Natural killer cell treated with Interleukin-12 subunit alpha and Interleukin-12 subunit beta and Interleukin-15 and Interleukin-18, amount 100 ng/mL, for 72 hours (primary cell): ENCODE measurements around the gene DDX39A. TPM values are rescaled to one million over a fixed set of nuclear protein-coding genes. Genes with fewer than 3 reads are reported as not detected.
"Not testable (repeated sequence)": the region's sequence is repeated elsewhere in the genome, so short reads cannot be mapped to it uniquely, and the experiment has no call there.

Source experiments
- ATAC-seq, 2 donors: fragments of 150-1000 bp; cut with Tn5 transposase in 1 of 2; sonication (Bioruptor Pico), chemical (Tn5 transposase) in 1 of 2; 2 replicates each; pipeline ENCODE4 v1.10.0; 2021
- DNase-seq: peaks from one replicate; pipeline ENCODE4 v3.0.0; 2022; ENCODE audit warnings: low spot score
- H3K27ac Mint-ChIP-seq, 2 donors: 1 replicate in 1 of 2; 2 replicates in 1 of 2; pipeline ENCODE4 v1.8.0; 2022; ENCODE audit warnings: mixed read lengths in 2 of 2, mild to moderate bottlenecking in 1 of 2, moderate library complexity in 1 of 2
- H3K27me3 Mint-ChIP-seq, 2 donors: 1 replicate in 1 of 2; 2 replicates in 1 of 2; pipeline ENCODE4 v1.8.0; 2022; ENCODE audit warnings: mixed read lengths in 2 of 2
- H3K36me3 Mint-ChIP-seq: one replicate; pipeline ENCODE4 v1.8.0; 2022; ENCODE audit warnings: mixed read lengths
- H3K4me1 Mint-ChIP-seq, 2 donors: 1 replicate in 1 of 2; 2 replicates in 1 of 2; pipeline ENCODE4 v1.8.0; 2022; ENCODE audit warnings: low read depth in 2 of 2, mixed read lengths in 2 of 2, mild to moderate bottlenecking in 1 of 2
- H3K4me3 Mint-ChIP-seq: one replicate; pipeline ENCODE4 v1.8.0; 2022; ENCODE audit warnings: mixed read lengths
- H3K9me3 Mint-ChIP-seq: 2 replicates; pipeline ENCODE4 v1.8.0; 2022; ENCODE audit warnings: mixed read lengths
- total RNA-seq, 2 donors: library from RNA; stranded (reverse); gene quantifications; one replicate each; pipeline ENCODE4 v1.2.3, GENCODE V29; 2022

DDX39A gene
- total RNA-seq, 2 donors from 2014 or later = 225 to 449 TPM

GRCh38 chr19:14396730-14397129 is 22.4 kb downstream of the DDX39A start:
- Mint-ChIP-seq H3K4me1 (peaks cover 8 to 16% of the 10 kb centered on the region in 2 donors), H3K36me3 (peaks cover 11% of the 10 kb centered on the region), H3K27ac (peak overlapping the region; percentile 56 to 81)
- peak in 1 of 2 donors; percentile 8 for ATAC-seq
- DNase-seq, H3K27me3 Mint-ChIP-seq, H3K4me3 Mint-ChIP-seq, H3K9me3 Mint-ChIP-seq: not testable (repeated sequence)

GRCh38 chr19:14395710-14396336 is 23.3 kb downstream of the DDX39A start:
- Mint-ChIP-seq H3K36me3 (peaks cover 15% of the 10 kb centered on the region), H3K4me1 (peaks cover 8 to 21% of the 10 kb centered on the region in 2 donors), H3K4me3 (no peak overlapping the region), H3K27ac (peak overlapping the region; percentile 56 to 81), H3K9me3 (no peaks in the 10 kb centered on the region), H3K27me3 (no peaks in the 10 kb centered on the region)
- DNase-seq (no peak), ATAC-seq (peak in 1 of 2 donors; percentile 13)

- H3K27ac Mint-ChIP-seq = no peak overlapping the region
- DNase-seq = no peak
- H3K4me3 Mint-ChIP-seq = no peak overlapping the region
- H3K4me1 Mint-ChIP-seq = peaks cover 8 to 23% of the 10 kb centered on the region in 2 donors
- H3K27me3 Mint-ChIP-seq = no peaks in the 10 kb centered on the region
- peaks cover 18% of the 10 kb centered on the region for H3K36me3 Mint-ChIP-seq
- no peaks in the 10 kb centered on the region for H3K9me3 Mint-ChIP-seq
- no peak for ATAC-seq
Observed at GRCh38 chr19:14395262-14395661, 23.9 kb downstream of the DDX39A start.

DNA sequence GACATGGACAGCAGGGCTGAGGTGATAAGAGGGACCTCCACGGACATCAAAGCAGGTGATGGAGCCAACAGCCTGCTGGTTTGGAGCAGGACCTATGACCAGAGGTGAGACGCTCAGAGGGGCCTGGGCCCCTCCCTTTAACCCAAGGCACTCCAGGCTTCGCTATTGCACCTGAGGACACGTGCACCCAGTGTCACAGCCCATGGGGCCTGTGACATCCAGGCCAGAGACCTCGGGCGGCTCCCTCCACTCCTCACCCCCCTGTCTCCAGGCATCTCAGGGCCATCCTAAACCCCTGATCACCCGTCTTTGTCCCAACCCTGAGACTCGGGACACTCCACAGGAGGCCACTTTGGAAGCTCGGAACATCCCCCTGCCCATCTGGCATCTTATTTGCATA is 25.0 kb downstream of the DDX39A start:
- ATAC-seq (peak; percentile 3 to 14), DNase-seq (no peak)
- Mint-ChIP-seq H3K36me3 (peaks cover 18% of the 10 kb centered on the region), H3K9me3 (no peaks in the 10 kb centered on the region), H3K27me3 (no peaks in the 10 kb centered on the region), H3K27ac (peak overlapping the region; percentile 66 to 84), H3K4me3 (no peak overlapping the region), H3K4me1 (peaks cover 8 to 23% of the 10 kb centered on the region in 2 donors)

DNA sequence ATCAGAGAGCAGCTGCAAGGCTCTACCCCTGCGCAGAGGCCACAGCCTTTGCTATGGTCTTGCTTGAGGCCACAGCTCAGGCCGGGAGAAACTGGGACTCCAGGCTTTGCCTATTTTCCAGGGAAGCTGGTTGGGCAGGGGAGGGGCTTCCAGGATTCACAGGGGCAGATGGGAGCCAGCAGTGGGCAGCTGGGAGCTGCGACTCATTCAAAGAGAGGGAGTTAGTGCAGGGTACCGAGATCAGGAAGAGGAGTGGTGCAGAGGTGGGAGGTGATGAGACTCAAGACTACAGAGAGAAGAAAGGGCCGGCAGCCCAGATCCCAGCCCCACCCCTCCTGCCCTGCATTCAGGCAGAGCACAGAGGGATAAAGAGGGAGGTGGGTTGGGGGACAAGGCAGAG is 25.8 kb downstream of the DDX39A start:
- H3K27ac Mint-ChIP-seq = peak overlapping the region; percentile 66 to 84

GRCh38 chr19:14391156-14391821 is 27.9 kb downstream of the DDX39A start:
- Mint-ChIP-seq H3K27me3 (no peaks in the 10 kb centered on the region), H3K4me1 (peaks cover 9 to 20% of the 10 kb centered on the region in 2 donors), H3K27ac (peak overlapping the region; percentile 31 to 72), H3K9me3 (no peaks in the 10 kb centered on the region), H3K36me3 (peaks cover 7% of the 10 kb centered on the region), H3K4me3 (no peak overlapping the region)
- ATAC-seq = no peak
- DNase-seq = no peak

More for the DNA sequence above, 25.8 kb downstream of the DDX39A start:
- DNase-seq (no peak), ATAC-seq (no peak)
- H3K4me3 Mint-ChIP-seq = no peak overlapping the region
- peaks cover 18% of the 10 kb centered on the region for H3K36me3 Mint-ChIP-seq
- H3K4me1 Mint-ChIP-seq = peaks cover 12 to 28% of the 10 kb centered on the region in 2 donors
- H3K27me3 Mint-ChIP-seq = no peaks in the 10 kb centered on the region
- H3K9me3 Mint-ChIP-seq = no peaks in the 10 kb centered on the region

DNA sequence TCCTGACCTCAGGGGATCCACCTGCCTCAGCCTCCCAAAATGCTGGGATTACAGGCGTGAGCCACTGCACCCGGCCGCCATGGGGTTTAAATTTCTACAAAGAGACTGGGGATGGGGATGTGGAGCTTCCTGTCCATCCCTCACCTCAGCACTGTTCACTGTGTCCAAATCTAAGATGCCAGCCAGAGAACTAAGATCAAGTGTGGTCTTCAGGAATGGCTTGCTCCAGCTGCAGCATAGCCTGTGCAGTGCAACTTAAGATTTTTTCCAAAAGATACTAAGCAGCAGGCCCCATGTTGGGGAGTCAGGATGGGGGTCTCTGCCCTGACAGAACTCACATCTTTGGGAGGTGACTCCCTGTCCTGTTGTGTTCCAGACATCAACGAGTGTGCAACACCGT is 28.6 kb downstream of the DDX39A start:
- Mint-ChIP-seq H3K4me1 (peaks cover 9 to 20% of the 10 kb centered on the region in 2 donors), H3K9me3 (no peaks in the 10 kb centered on the region), H3K36me3 (peaks cover 7% of the 10 kb centered on the region), H3K27me3 (no peaks in the 10 kb centered on the region), H3K27ac (peak overlapping the region; percentile 31 to 72), H3K4me3 (no peak overlapping the region)
- ATAC-seq (no peak), DNase-seq (no peak)

DNA sequence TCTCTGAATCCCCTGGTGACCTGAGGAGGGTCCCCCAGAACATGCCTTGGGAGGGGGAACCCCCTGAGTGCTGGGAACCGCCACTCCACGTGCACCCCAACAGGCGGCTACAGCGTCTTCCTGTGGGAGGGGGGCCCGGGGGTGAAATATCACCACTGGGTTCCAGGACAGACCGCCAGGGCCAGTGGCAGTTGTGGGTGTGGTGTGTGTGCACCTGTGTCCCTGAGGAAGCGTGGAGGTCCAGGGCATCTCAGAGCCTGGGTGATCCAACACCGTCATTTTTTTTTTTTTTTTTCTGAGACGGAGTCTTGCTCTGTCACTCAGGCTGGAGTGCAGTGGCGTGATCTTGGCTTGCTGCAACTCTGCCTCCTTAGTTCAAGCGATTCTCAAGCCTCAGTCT is 33.6 kb downstream of the DDX39A start:
- Mint-ChIP-seq H3K4me1 (peaks cover 18 to 30% of the 10 kb centered on the region in 2 donors), H3K27ac (peak overlapping the region; percentile 97), H3K4me3 (peak overlapping the region; percentile 100), H3K36me3 (peaks cover 8% of the 10 kb centered on the region), H3K9me3 (no peaks in the 10 kb centered on the region), H3K27me3 (no peaks in the 10 kb centered on the region)
- ATAC-seq = no peak
- DNase-seq = peak; percentile 70

DNA sequence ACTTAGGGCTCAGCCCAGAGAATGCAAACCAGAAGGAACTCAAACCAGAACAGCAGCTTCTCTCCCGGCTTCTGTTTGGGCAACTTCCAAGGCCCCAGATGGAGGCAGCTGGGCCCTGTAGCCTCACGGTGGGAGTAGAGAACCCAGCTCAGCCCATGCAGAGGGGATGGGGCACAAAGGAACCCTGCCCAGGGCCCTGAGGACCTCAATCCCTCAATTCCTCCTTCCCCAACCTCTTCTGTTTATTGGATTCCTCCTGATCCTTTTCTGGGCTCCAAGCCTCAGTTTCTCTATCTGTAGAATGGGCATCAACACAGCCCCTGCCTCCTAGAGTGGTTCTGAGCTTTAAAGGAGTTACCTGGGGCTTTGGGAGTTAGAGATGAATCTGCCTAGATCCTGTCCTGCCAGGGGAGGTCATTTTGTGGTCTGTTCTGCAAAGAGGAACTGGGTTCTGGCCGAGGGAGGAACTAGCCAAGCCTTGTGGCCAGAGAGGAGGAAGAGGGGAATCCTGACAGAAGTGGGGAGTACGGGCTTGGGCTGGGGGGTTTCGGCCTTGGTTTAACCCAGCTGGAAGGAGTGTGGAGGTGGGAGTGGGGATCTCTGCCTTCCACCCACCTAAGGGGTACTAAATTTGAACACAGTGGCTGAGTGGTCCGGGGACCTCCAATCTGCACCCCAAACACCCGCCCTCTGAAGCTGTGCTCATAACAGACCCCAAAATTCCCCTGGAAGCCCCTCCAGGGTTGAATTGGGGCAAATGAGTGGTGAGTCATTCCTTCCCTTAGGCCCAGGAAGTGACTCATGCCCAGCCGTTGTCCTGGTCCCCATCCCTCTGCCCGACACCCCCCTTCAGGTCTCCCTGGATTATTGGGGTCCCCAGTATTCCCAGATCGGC is 35.2 kb downstream of the DDX39A start:
- peaks cover 27 to 40% of the 10 kb centered on the region in 2 donors for H3K4me1 Mint-ChIP-seq
- H3K27ac Mint-ChIP-seq = peak overlapping the region; percentile 97
- peak; percentile 69 to 78 for ATAC-seq
- H3K27me3 Mint-ChIP-seq = no peaks in the 10 kb centered on the region
- H3K9me3 Mint-ChIP-seq = no peaks in the 10 kb centered on the region
- peak overlapping the region; percentile 100 for H3K4me3 Mint-ChIP-seq
- peak; percentile 90 for DNase-seq
- H3K36me3 Mint-ChIP-seq = peaks cover 8% of the 10 kb centered on the region

DNA sequence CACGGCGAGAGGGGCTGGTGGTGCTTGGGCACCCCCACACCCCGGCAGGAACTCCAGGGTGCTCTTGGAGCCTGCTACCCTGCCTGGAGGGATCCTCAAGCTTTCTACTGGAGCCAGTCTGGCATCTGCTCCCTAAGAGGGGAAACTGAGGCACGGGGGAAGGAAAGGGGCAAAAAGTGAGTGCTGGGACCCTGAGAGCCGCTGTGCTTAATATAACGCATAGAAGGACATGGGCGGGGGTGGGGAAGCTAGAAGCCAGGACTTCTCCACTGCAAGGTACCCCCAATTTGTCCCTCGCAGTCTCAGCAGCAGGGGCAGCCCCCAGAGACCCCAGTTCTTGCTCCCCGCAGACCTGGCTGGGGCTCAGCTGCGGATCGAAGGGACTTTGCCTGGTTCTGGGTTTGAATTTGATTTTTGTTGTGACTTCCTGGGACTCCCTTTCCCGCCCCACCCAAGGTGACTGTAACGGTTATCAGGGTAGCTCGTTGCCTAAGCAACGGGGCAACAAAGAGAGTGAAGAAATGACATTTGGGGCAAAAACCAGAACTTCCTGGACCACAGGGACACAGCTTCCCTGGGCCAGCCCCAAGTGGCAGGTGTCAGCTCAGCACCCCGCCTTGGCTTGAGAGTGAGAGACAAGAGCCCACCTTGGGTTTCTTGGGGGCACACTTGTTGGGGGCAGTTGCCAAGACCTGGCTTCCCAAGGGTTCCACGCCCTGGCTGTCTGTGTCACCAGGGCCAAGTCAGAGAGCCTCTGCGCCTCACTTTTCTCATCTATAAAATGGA is 37.3 kb downstream of the DDX39A start:
- H3K36me3 Mint-ChIP-seq = peaks cover 8% of the 10 kb centered on the region
- DNase-seq (peak; percentile 79), ATAC-seq (peak; percentile 64)
- H3K9me3 Mint-ChIP-seq = no peaks in the 10 kb centered on the region
- peaks cover 30 to 43% of the 10 kb centered on the region in 2 donors for H3K4me1 Mint-ChIP-seq
- peak overlapping the region; percentile 97 for H3K27ac Mint-ChIP-seq
- peak overlapping the region; percentile 100 for H3K4me3 Mint-ChIP-seq
- no peaks in the 10 kb centered on the region for H3K27me3 Mint-ChIP-seq

- H3K36me3 Mint-ChIP-seq = peaks cover 2% of the 10 kb centered on the region
- no peak for DNase-seq
- no peak for ATAC-seq
- no peaks in the 10 kb centered on the region for H3K9me3 Mint-ChIP-seq
- H3K4me3 Mint-ChIP-seq = no peak overlapping the region
- peaks cover 32 to 45% of the 10 kb centered on the region in 2 donors for H3K4me1 Mint-ChIP-seq
- peak overlapping the region; percentile 97 for H3K27ac Mint-ChIP-seq
- no peaks in the 10 kb centered on the region for H3K27me3 Mint-ChIP-seq
Observed at GRCh38 chr19:14379294-14380065, 39.7 kb downstream of the DDX39A start.

GRCh38 chr19:14378890-14379289 is 40.3 kb downstream of the DDX39A start:
- DNase-seq (no peak), ATAC-seq (no peak)
- Mint-ChIP-seq H3K27me3 (no peaks in the 10 kb centered on the region), H3K27ac (peak overlapping the region; percentile 97), H3K4me3 (no peak overlapping the region), H3K36me3 (no peaks in the 10 kb centered on the region), H3K9me3 (no peaks in the 10 kb centered on the region), H3K4me1 (peaks cover 32 to 41% of the 10 kb centered on the region in 2 donors)
